Activated CD8-positive, alpha-beta T cell treated with anti-CD3 and anti-CD28 coated beads for 36 hours (primary cell): Measurements from ENCODE around the gene VIPR2. TPM values are rescaled to one million over a fixed set of nuclear protein-coding genes. Genes with fewer than 3 reads are reported as not detected.
A peak's percentile ranks its signal among the peaks of the same experiment; 100 is the strongest.

Experiments
- ATAC-seq: fragments of 200-7000 bp; cut with Tn5 transposase; one replicate; pipeline ENCODE4 v1.10.0; 2021; ENCODE audit warnings: mild to moderate bottlenecking, moderate library complexity
- CTCF ChIA-PET: fragments of 350-600 bp; sonication (Branson Sonifier 250); formaldehyde crosslinking; loops from one replicate; lab custom pipeline; 2021; ENCODE audit warnings: antibody characterized with exemption; lab: Charles Lee
- POLR2A ChIA-PET: fragments of 350-600 bp; sonication (Branson Sonifier 250); formaldehyde crosslinking; loops from one replicate; lab custom pipeline; 2021; ENCODE audit warnings: antibody characterized with exemption; lab: Charles Lee
- DNase-seq: peaks from one replicate; pipeline ENCODE4 v3.0.0-alpha.2; 2020
- H3K27ac Mint-ChIP-seq: one replicate; pipeline ENCODE4 v1.8.0; 2021; ENCODE audit warnings: mild to moderate bottlenecking, mixed read lengths
- H3K27me3 Mint-ChIP-seq: one replicate; pipeline ENCODE4 v1.8.0; 2021; ENCODE audit warnings: mixed read lengths
- H3K36me3 Mint-ChIP-seq: one replicate; pipeline ENCODE4 v1.8.0; 2021; ENCODE audit warnings: low read depth, mixed read lengths
- H3K4me1 Mint-ChIP-seq: one replicate; pipeline ENCODE4 v1.8.0; 2021; ENCODE audit warnings: low read depth, mixed read lengths
- H3K4me3 Mint-ChIP-seq: one replicate; pipeline ENCODE4 v1.8.0; 2021; ENCODE audit warnings: mild to moderate bottlenecking, moderate library complexity, mixed read lengths
- H3K9me3 Mint-ChIP-seq: one replicate; pipeline ENCODE4 v1.8.0; 2021; ENCODE audit warnings: mixed read lengths
- CTCF ChIP-seq: fragments of 200-600 bp; IDR thresholded peaks from one replicate; pipeline ENCODE4 v1.8.0; 2022; ENCODE audit warnings: antibody characterized with exemption, mild to moderate bottlenecking
- intact Hi-C: fragments of 100-400 bp; cut with micrococcal nuclease; formaldehyde crosslinking; loops from one replicate; pipeline ENCODE4 v1.10.0; 2022
- total RNA-seq, 2 experiments: library from RNA; stranded (reverse); gene quantifications; one replicate each; pipeline ENCODE4 v1.2.3, GENCODE V29; 2021

The VIPR2 gene
- total RNA-seq, 2 experiments from 2014 or later, result 0.09 TPM; not detected in 1

GRCh38 chr7:159032322-159032721 lies 112.3 kb downstream of the VIPR2 start:
- no peak overlapping the region for H3K4me3 Mint-ChIP-seq
- H3K27ac Mint-ChIP-seq, result no peak overlapping the region
- intact Hi-C loops, result no loop called here
- H3K27me3 Mint-ChIP-seq, result peaks cover 20% of the 10 kb centered on the region
- no peaks in the 10 kb centered on the region for H3K9me3 Mint-ChIP-seq
- ChIA-PET POLR2A (no interaction called here), CTCF (no interaction called here)
- ATAC-seq, result no peak
- TF ChIP-seq CTCF, result no peak
- DNase-seq, result no peak
- no peaks in the 10 kb centered on the region for H3K36me3 Mint-ChIP-seq
- H3K4me1 Mint-ChIP-seq, result peaks cover 2% of the 10 kb centered on the region

GRCh38 chr7:159031750-159032149 lies 112.9 kb downstream of the VIPR2 start:
- Mint-ChIP-seq H3K4me1 (peaks cover 5% of the 10 kb centered on the region), H3K9me3 (no peaks in the 10 kb centered on the region), H3K27me3 (peaks cover 22% of the 10 kb centered on the region), H3K27ac (no peak overlapping the region), H3K4me3 (no peak overlapping the region), H3K36me3 (no peaks in the 10 kb centered on the region)
- ChIA-PET POLR2A (no interaction called here), CTCF (no interaction called here)
- DNase-seq (no peak), ATAC-seq (no peak)
- no peak for TF ChIP-seq CTCF
- intact Hi-C loops, result no loop called here

GRCh38 chr7:159031135-159031701 lies 113.4 kb downstream of the VIPR2 start:
- no peak overlapping the region for H3K4me3 Mint-ChIP-seq

GRCh38 chr7:159030490-159031134 lies 114.1 kb downstream of the VIPR2 start:
- DNase-seq (peak; percentile 21), ATAC-seq (peak; percentile 21)
- H3K27ac Mint-ChIP-seq, result no peak overlapping the region
- no peaks in the 10 kb centered on the region for H3K9me3 Mint-ChIP-seq
- POLR2A ChIA-PET, result no interaction called here
- TF ChIP-seq CTCF, result peak; percentile 16
- peak overlapping the region; percentile 10 for H3K4me3 Mint-ChIP-seq
- intact Hi-C loops, result no loop called here
- peaks cover 26% of the 10 kb centered on the region for H3K27me3 Mint-ChIP-seq
- peaks cover 11% of the 10 kb centered on the region for H3K4me1 Mint-ChIP-seq
- CTCF ChIA-PET, result no interaction called here
- no peaks in the 10 kb centered on the region for H3K36me3 Mint-ChIP-seq

More at GRCh38 chr7:159031135-159031701, 113.4 kb downstream of the VIPR2 start:
- intact Hi-C loops, result no loop called here
- Mint-ChIP-seq H3K36me3 (no peaks in the 10 kb centered on the region), H3K9me3 (no peaks in the 10 kb centered on the region), H3K27me3 (peaks cover 24% of the 10 kb centered on the region), H3K27ac (no peak overlapping the region), H3K4me1 (peaks cover 10% of the 10 kb centered on the region)
- ATAC-seq (no peak), DNase-seq (no peak)
- ChIA-PET POLR2A (no interaction called here), CTCF (no interaction called here)
- TF ChIP-seq CTCF, result no peak
